ENCODE results near the gene MYO7B.
A peak's percentile ranks its signal among the peaks of the same experiment; 100 is the strongest.

The MYO7B gene

GRCh38 chr2:127650041-127650784, 114.7 kb downstream of the MYO7B start:
- no peak for DNase-seq (ENCODE audit: low read depth)

- DNase-seq (ENCODE audit: low read depth): no peak
Measured at GRCh38 chr2:127650785-127651380, 115.4 kb downstream of the MYO7B start.

DNA sequence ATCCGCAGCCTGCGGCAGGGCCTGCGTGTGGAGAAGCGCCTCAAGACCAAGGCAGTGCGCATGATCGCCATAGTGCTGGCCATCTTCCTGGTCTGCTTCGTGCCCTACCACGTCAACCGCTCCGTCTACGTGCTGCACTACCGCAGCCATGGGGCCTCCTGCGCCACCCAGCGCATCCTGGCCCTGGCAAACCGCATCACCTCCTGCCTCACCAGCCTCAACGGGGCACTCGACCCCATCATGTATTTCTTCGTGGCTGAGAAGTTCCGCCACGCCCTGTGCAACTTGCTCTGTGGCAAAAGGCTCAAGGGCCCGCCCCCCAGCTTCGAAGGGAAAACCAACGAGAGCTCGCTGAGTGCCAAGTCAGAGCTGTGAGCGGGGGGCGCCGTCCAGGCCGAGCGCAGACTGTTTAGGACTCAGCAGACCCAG, 115.9 kb downstream of the MYO7B start:
- no peak for DNase-seq (ENCODE audit: low read depth)

GRCh38 chr2:127651971-127652550, 116.6 kb downstream of the MYO7B start:
- no peak for DNase-seq (ENCODE audit: low read depth)

DNA sequence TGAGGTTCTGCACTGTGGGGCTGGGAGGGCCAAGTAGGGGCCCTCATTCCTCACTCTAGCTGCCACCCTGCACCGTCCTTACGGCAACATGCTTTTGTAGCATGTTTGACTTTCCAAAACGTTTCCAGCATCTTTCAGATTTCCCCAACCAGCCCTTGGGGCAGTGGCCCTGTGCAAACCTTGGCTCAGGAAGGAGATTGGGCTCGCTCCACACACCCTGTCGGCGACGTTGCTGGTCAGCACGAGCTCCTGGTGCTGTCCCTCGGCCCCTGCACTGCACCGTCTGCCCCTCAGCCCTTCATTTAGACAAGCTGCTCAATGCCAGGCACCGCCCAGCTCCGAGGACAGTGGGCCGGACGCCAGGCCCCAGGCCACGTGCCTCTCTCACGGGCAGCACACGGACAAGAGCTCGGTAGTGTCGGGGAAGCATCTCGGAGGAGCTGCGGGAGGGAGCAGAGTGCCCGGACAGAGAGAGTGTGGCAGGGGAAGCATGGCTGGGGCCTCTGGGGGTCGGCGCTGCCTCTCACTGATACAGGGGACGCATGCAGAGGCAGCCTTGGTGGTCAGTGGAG, 117.4 kb downstream of the MYO7B start:
- DNase-seq (ENCODE audit: low read depth): no peak

DNA sequence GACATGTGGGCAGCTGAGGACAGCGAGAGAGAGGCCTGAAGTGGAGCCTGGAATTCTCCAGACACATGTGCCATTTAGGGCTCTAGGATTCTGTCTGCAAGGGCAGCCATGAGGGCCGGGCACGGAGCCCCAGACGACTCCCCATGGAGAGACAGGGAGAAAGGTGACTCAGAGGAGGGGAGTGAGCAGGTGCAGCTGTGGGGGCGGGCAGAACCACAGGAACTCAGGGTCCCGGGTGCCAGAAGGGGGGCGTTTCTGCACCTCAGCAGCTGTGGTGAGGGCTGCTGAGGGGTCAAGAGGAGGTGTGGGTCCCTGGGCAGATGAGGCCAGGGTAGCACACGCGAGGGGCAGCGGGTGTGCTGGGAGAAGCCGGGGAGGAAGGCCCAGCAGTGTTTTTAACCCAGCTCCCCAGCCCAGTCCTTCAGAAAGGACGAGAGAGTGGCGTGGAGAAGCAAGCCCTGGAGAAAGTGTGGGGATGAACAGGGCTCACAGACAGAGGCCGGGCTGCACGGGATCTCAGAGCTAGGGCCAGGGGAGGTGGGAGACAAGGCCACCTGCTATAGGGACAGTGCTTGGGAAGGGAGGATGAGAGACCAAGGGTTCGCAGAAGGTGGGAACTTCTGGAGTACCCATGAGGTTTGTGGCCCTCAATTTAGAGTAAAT, 118.1 kb downstream of the MYO7B start:
- DNase-seq (ENCODE audit: low read depth): no peak

DNA sequence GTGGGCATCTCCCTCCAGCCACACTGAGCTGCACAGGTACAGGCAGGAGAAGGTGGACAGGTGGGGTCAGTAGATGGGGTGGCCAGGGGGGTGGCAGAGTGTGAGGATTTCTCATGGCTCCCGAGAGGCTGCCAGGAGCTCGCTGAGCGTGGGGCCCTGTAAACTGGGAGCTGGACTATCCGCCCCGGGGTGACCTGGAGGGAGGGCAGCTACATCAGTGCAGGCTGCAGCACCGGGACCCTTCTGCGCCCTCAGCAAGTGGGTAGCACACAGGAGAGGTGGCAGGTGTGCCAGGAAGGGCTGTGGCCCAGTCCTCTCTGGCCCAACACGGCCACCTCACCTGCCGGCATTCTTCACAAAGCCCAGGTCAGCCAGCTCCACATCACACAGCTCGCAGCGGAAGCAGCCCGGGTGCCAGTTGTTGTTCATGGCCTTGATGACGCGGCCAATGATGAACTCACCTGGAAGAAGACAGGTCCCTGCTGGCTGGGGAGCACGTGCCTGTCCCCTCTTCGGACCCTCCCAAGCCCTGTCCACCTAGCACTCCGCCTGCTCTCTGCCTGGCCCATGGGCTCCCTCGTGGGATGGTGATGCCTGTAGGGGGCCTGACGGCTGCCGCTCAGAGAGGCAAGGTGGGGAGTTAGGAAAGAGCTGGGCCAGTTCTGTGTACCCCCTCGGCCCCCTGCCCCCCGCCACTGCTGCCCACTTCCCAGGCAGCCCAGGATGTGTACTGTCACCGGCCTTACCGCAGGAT, 118.8 kb downstream of the MYO7B start:
- DNase-seq (ENCODE audit: low read depth): no peak

- DNase-seq (ENCODE audit: low read depth): no peak
Measured at GRCh38 chr2:127654838-127655175, 119.3 kb downstream of the MYO7B start.

DNA sequence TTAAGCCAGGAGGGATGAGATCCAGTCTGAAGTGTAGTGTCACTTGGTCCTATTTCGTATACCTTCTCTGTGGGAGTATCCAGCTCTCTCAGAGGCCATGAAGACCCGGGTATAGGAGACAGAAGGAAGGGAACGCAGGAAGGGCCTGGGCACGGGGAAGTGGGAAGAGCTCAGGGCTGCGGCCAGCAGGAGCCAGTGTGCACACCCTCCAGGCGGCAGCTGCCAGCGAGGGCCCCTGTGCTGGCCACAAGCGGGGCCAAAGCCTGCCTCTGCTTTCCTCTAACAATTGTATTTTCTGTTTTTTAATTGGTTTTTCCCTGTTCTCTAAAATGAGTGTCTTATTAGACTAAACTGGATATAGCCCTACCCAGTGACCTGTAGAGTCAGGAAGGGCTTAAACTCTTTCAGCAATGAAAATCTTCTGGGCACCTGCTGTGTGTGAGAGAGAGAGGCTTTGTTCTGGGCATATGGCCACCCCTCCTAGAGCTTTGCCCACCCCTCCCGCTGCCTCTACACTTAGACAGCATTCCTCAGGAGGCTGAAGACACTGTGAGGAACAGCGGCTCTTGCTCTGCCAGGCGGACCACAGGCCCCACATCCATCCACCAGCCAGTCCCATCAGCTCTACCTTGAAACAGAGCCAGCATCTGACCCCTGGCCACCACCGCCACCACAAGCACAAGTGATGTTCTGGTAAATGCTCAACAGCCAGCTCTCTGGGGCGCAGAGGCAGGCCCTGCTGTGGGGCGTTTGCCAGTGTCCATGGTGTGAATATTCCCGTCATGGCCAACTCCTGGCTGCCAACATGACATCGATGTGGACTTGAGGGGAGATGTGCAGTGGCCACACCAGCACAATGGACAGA, 120.0 kb downstream of the MYO7B start:
- DNase-seq (ENCODE audit: low read depth): no peak

GRCh38 chr2:127656569-127657231, 121.2 kb downstream of the MYO7B start:
- DNase-seq (ENCODE audit: low read depth): no peak

GRCh38 chr2:127657232-127657595, 121.7 kb downstream of the MYO7B start:
- DNase-seq (ENCODE audit: low read depth): no peak

GRCh38 chr2:127658146-127658545, 122.7 kb downstream of the MYO7B start:
- no peak for DNase-seq (ENCODE audit: low read depth)

DNA sequence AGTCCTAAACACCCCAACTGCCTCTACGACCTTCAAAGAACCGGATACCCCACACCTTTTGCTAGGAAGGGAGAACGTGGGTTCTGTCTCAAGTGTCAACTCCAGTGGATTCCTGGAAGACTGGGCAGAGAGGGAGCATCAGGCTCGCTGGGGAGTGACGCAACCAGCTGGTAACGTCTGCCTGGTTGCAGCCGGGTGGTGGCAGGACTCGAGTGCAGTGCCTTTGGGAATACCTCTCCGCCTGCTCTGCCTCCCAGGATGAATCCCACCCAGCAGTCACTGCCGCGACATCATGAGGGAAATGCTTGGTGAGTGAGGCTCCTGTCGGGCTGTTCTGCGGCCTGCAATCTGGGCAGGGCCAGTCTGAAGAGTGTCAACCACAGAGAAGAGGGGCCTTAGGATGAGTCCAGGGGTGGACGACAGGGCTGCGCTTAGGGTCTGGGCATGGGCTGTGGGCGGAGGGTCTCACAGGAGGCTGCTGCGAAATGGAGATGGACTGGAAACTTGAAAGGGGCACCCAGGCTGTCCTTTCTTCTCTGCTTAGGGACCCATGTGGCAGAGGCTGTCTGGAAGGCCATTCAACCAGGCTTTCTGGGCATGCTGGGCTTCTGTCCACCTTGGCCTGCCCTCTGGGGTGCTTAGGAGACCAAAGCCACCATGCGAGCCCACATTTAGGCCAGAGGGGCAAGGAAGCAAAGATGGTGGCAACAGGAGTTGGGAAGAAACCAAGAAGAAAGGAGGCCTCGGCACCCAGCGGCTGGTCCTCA, 123.3 kb downstream of the MYO7B start:
- no peak for DNase-seq (ENCODE audit: low read depth)

GRCh38 chr2:127659408-127660290, 124.2 kb downstream of the MYO7B start:
- DNase-seq (ENCODE audit: low read depth): no peak

GRCh38 chr2:127660291-127660578, 124.8 kb downstream of the MYO7B start:
- no peak for DNase-seq (ENCODE audit: low read depth)

DNA sequence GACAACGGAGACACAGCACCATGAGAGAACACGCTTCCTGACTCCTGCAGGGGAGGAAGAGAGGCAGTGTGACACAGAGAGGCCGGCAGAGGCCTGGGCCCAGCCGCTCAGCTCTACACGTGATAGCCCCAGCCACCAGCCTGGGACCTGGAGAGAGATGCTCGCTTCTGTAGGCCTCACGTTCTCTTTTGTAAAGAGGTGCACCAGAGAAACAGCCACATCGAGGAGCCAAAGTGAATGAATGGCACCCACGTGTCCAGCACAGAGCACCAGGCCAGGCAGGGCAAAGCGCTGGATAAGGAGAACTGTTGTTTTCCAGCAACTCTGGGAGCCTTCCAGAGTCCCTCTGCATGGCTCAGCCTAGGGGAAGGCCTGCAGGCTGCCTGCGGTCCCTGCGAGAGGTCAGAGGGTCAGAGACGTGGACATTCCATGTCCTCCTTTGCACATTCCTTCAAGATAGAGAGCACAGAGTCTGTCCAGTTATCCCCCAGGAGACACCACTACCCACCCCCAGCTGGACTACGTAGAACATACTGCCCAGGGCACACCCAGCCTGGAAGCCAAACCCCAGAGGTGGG, 125.7 kb downstream of the MYO7B start:
- peak; percentile 25 for DNase-seq (ENCODE audit: low read depth)

- DNase-seq (ENCODE audit: low read depth): peak; percentile 43
Measured at GRCh38 chr2:127661949-127662510, 126.5 kb downstream of the MYO7B start.

DNA sequence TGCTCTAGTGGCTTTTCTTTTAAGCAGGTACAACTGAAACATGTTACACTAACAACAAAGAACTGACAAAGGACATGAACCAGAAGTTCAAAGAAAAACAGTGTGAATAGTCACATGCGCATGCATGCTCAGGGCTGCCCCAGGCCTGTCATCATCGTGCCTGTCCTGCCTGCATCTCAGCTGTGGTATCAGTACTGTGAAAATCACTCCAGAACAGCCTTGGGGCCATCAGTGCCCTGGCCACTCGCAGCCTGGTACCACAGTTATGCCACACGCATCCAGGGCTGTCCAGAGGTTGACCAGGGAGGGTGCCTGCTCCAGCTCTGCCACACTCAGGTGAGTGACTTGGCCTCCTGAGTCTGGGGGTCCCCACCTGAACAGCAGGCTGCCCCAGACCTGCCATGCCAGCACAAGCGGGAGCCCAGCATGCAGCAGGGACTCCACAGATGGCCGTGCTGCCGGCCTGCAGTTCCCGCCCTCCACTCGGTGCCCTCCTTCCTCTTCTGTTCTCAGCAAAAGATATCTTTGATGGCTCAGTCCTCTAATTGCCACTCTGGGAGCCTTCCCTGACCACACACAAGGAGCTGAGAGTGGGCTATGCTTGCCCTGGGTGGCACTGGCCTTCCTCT, 127.6 kb downstream of the MYO7B start:
- DNase-seq (ENCODE audit: low read depth): no peak
